Measurements from ENCODE around the gene MSTN. TPM values are rescaled to one million over a fixed set of nuclear protein-coding genes. Genes with fewer than 3 reads are reported as not detected.

MSTN gene
- total and polyA plus RNA-seq, 2 of the 4 experiments (the other 2 are of a cell fraction): under 0.01 TPM; not detected in 1

DNA sequence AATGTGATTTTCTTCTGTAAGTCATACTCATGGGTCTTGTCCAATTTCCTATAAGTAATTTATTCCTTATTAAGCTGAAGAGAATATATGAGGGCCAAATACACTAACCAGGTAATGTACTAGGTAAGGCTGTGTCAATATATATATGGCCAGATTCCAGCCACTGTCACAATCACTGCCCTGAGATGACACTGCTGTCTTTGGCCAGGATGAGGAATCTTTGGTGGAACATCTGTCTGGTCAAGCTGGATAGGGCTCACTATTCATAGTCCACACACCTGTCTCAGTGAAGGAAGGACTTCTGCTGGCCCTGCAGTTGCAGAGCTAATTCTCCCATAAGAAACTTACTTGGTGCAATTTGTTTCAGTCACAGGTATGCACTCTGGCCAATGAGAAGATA is 11.3 kb downstream of the MSTN start:
- Histone ChIP-seq H2BK20ac (ENCODE audit: low read depth, low read length) (no peak overlapping the region), H3K4me3 (ENCODE audit: insufficient read depth, low read depth, low read length) (no peak overlapping the region), H4K20me1 (ENCODE audit: insufficient read depth, low read length) (no peaks in the 10 kb centered on the region), H2BK5ac (ENCODE audit: low read depth, low read length, poor library complexity, severe bottlenecking) (no peak overlapping the region), H2AFZ (replicated peaks; ENCODE audit: low read length, poor library complexity) (no peak overlapping the region), H3K18ac (ENCODE audit: low read depth, low read length) (no peak overlapping the region), H4K8ac (ENCODE audit: low read depth in 2 of 2, low read length in 2 of 2) (no peak overlapping the region), H3K36me3 (ENCODE audit: control insufficient read depth, insufficient read depth, low read length) (no peaks in the 10 kb centered on the region), H4K91ac (ENCODE audit: insufficient read depth, low read depth, low read length) (no peak overlapping the region; the same call in 1 of the 2 replicates), H3K9ac (ENCODE audit: low read depth, low read length) (no peak overlapping the region), H3K4ac (ENCODE audit: low read depth, low read length) (no peak overlapping the region), H2AK9ac (replicated peaks; ENCODE audit: low read depth, low read length, poor library complexity) (no peak overlapping the region), H3K14ac (replicated peaks; ENCODE audit: low read depth, low read length) (no peak overlapping the region), H2BK15ac (ENCODE audit: low read depth, low read length) (no peak overlapping the region), H3K56ac (ENCODE audit: extremely low read depth, insufficient read depth, low read length) (no peak overlapping the region), H2AK5ac (ENCODE audit: low read depth, low read length) (no peak overlapping the region), H3K27me3 (ENCODE audit: control insufficient read depth, insufficient read depth, low read length) (peaks cover 2% of the 10 kb centered on the region; the same call in 1 of the 2 replicates), H2BK120ac (ENCODE audit: low read depth, low read length) (no peak overlapping the region), H4K5ac (ENCODE audit: low read depth, low read length) (no peak overlapping the region), H3K9me3 (ENCODE audit: control insufficient read depth, insufficient read depth, low read length) (no peaks in the 10 kb centered on the region), H3K4me1 (ENCODE audit: control insufficient read depth, insufficient read depth, low read length) (no peaks in the 10 kb centered on the region), H3K4me2 (ENCODE audit: low read depth, low read length) (no peak overlapping the region), H3K27ac (ENCODE audit: insufficient read depth, low read length) (no peak overlapping the region), H3K79me1 (ENCODE audit: low read depth in 1 of 2, low read length in 2 of 2) (no peaks in the 10 kb centered on the region), H3K9me1 (ENCODE audit: insufficient read depth, low read length) (no peaks in the 10 kb centered on the region), H3K23ac (ENCODE audit: low read depth, low read length) (no peak overlapping the region)
- ATAC-seq (ENCODE audit: low read depth): no peak
- in situ Hi-C loops (cut with MboI; ENCODE audit: low sequenced_read_pairs) (no loop called here), intact Hi-C loops (cut with micrococcal nuclease) (no loop called here), dilution Hi-C loops (cut with HindIII; ENCODE audit: low sequenced_read_pairs, unreplicated experiment) (no loop called here)
- POLR2A ChIA-PET (ENCODE audit: unreplicated experiment): no interaction called here
- CTCF ChIA-PET: no interaction called here
- DNase-seq: no peak
- no TSS peak for BruUV-seq (replicated peaks)
- TF ChIP-seq MAFK (IDR thresholded peaks at IDR 0.05; ENCODE audit: low read depth, low read length): no peak
- TF ChIP-seq MAZ (IDR thresholded peaks at IDR 0.05; ENCODE audit: borderline replicate concordance, low read depth, low read length): no peak
- no peak for TF ChIP-seq FOS (IDR thresholded peaks at IDR 0.05; ENCODE audit: low read depth, low read length)
- TF ChIP-seq MXI1 (IDR thresholded peaks at IDR 0.05; ENCODE audit: borderline replicate concordance, low read depth, low read length): no peak
- TF ChIP-seq, protein P1, sequence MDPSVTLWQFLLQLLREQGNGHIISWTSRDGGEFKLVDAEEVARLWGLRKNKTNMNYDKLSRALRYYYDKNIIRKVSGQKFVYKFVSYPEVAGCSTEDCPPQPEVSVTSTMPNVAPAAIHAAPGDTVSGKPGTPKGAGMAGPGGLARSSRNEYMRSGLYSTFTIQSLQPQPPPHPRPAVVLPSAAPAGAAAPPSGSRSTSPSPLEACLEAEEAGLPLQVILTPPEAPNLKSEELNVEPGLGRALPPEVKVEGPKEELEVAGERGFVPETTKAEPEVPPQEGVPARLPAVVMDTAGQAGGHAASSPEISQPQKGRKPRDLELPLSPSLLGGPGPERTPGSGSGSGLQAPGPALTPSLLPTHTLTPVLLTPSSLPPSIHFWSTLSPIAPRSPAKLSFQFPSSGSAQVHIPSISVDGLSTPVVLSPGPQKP (IDR thresholded peaks at IDR 0.05; ENCODE audit: borderline replicate concordance, low read depth, low read length): no peak
- no peak for TF ChIP-seq CHD1 (IDR thresholded peaks at IDR 0.05; ENCODE audit: low read depth, low read length)
- TF ChIP-seq, protein P2, sequence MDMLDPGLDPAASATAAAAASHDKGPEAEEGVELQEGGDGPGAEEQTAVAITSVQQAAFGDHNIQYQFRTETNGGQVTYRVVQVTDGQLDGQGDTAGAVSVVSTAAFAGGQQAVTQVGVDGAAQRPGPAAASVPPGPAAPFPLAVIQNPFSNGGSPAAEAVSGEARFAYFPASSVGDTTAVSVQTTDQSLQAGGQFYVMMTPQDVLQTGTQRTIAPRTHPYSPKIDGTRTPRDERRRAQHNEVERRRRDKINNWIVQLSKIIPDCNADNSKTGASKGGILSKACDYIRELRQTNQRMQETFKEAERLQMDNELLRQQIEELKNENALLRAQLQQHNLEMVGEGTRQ (IDR thresholded peaks at IDR 0.05; ENCODE audit: low read depth, low read length): no peak
- TF ChIP-seq BHLHE40 (IDR thresholded peaks at IDR 0.05; ENCODE audit: low read depth, low read length): no peak
- TF ChIP-seq CEBPB (IDR thresholded peaks at IDR 0.05; ENCODE audit: low read depth, low read length): no peak
- no peak for TF ChIP-seq RAD21 (IDR thresholded peaks at IDR 0.05; ENCODE audit: low read length)
- no peak for TF ChIP-seq RFX5 (IDR thresholded peaks at IDR 0.05; ENCODE audit: low read depth, low read length)
- TF ChIP-seq RCOR1 (IDR thresholded peaks at IDR 0.05; ENCODE audit: insufficient replicate concordance, low read length): no peak
- no peak for TF ChIP-seq NFE2L2 (IDR thresholded peaks at IDR 0.05; ENCODE audit: low read depth, low read length)
- TF ChIP-seq SMC3 (IDR thresholded peaks at IDR 0.05; ENCODE audit: low read depth, low read length): no peak
- TF ChIP-seq, protein P3, sequence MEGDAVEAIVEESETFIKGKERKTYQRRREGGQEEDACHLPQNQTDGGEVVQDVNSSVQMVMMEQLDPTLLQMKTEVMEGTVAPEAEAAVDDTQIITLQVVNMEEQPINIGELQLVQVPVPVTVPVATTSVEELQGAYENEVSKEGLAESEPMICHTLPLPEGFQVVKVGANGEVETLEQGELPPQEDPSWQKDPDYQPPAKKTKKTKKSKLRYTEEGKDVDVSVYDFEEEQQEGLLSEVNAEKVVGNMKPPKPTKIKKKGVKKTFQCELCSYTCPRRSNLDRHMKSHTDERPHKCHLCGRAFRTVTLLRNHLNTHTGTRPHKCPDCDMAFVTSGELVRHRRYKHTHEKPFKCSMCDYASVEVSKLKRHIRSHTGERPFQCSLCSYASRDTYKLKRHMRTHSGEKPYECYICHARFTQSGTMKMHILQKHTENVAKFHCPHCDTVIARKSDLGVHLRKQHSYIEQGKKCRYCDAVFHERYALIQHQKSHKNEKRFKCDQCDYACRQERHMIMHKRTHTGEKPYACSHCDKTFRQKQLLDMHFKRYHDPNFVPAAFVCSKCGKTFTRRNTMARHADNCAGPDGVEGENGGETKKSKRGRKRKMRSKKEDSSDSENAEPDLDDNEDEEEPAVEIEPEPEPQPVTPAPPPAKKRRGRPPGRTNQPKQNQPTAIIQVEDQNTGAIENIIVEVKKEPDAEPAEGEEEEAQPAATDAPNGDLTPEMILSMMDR (conservative IDR thresholded peaks at IDR 0.05; ENCODE audit: low read depth, low read length): no peak
- TF ChIP-seq POLR2A (IDR thresholded peaks at IDR 0.05; ENCODE audit: low read depth, low read length): no peak
